NK-92 (cell line): Measurements from ENCODE around the gene PCDHA4.

ENCODE experiments used
- DNase-seq: peaks from one replicate; lab custom pipeline; 2025; ENCODE audit not compliant: unreplicated experiment; lab: John Stamatoyannopoulos, UW

Gene PCDHA4

DNA sequence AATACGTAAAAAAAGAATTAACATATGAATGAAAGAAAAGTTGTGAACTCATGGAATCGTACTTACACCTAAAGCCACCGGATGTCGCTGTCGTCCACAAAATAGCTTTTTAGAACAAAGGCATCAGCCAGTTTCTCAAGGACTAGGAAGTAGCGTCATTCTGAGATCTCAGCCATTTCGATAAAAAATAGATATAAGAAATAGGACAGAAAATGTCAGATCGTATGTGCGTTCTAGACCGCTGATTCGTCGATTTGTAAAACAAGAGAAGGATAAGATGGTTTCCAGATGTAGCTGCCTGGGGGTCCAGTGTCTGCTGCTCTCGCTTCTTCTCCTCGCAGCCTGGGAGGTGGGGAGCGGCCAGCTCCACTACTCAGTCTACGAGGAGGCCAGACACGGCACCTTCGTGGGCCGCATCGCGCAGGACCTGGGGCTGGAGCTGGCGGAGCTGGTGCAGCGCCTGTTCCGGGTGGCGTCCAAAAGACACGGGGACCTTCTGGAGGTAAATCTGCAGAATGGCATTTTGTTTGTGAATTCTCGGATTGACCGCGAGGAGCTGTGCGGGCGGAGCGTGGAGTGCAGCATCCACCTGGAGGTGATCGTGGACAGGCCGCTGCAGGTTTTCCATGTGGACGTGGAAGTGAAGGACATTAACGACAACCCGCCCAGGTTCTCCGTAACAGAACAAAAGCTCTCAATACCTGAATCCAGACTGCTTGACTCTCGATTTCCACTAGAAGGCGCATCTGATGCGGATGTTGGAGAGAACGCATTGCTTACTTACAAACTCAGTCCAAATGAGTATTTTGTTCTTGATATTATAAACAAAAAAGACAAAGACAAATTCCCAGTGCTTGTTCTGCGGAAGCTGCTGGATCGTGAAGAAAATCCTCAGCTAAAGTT, 49.2 kb downstream of the PCDHA4 start, which contains the start of gene PCDHA10:
PCDHA10 (plus strand) TSS at position 126 of the 903 bp plus-strand sequence; CDS start at position 278, 152 bp downstream.
- no peak for DNase-seq

DNA sequence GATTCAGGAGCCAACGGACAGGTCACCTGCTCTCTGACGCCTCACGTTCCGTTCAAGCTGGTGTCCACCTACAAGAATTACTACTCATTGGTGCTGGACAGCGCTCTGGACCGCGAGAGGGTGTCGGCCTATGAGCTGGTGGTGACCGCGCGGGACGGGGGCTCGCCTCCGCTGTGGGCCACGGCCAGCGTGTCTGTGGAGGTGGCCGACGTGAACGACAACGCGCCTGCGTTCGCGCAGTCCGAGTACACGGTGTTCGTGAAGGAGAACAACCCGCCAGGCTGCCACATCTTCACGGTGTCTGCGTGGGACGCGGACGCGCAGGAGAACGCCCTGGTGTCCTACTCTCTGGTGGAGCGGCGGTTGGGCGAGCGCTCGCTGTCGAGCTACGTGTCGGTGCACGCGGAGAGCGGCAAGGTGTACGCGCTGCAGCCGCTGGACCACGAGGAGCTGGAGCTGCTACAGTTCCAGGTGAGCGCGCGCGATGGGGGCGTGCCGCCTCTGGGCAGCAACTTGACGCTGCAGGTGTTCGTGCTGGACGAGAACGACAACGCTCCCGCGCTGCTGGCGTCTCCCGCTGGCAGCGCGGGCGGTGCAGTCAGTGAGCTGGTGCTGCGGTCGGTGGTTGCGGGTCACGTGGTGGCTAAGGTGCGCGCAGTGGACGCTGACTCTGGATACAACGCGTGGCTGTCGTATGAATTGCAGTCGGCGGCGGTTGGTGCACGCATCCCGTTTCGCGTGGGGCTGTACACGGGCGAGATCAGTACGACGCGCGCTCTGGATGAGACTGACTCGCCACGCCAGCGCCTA, 50.5 kb downstream of the PCDHA4 start:
- no peak for DNase-seq

DNA sequence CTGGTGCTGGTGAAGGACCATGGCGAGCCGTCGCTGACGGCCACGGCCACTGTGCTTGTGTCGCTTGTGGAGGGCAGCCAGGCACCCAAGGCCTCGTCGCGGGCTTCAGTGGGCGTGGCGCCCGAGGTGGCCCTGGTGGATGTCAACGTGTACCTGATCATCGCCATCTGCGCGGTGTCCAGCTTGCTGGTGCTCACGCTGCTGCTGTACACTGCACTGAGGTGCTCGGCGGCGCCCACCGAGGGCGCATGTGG, 51.0 kb downstream of the PCDHA4 start:
- DNase-seq: no peak

DNA sequence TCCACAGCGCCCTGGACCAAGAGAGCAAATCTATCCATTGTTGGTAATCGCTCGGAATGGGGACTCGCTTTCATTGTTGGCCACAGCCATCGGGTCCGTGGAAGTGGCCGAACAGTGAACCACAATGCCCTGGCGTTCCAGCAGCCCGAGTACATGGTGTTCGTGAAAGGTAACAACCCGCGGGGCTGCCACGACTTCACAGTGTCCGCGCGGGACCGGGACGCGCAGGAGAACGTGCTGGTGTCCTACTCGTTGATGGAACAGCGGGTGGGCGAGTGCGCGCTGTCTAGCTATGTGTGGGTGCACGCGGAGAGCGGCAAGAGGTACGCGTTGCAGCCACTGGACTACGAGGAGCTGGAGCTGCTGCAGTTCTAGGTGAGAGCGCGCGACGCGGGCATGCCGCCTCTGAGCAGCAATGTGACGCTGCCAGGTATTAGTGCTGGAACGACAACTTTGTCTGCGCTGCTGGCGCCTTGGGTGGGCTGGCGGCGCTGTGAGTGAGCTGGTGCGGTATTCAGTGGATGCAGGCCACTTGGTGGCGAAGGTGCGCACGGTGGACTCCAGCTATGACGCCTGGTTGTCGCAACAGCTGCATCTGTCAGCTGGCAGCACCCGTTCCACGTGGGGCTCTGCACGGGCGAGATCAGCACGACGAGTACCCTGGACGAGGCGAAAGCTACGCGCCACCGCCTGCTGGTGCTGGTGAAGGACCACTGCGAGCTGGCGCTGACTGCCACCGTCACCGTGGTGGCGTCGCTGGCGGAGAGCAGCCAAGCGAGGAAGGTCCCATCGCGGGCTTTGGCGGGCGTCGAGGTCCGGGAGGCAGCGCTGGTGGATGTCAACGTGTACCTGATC, 55.8 kb downstream of the PCDHA4 start:
- DNase-seq: no peak
